OCI-LY1 (cell line): Measurements from ENCODE around the gene DDIT4.

Source experiments
- EZH2 ChIP-seq: fragments of 200-600 bp; sonication (generic), shearing (Covaris generic); IDR thresholded peaks from 2 replicates; pipeline ENCODE4 v1.8.0; 2017; ENCODE audit warnings: borderline replicate concordance, mixed run types, mild to moderate bottlenecking, antibody characterized with exemption, low read length, moderate library complexity, mixed read lengths
- TF ChIP-seq, protein P1 (sequence below): fragments of 200-600 bp; sonication (generic), shearing (Covaris generic); IDR thresholded peaks from 2 replicates; pipeline ENCODE4 v1.5.1; 2017; ENCODE audit warnings: mild to moderate bottlenecking, antibody characterized with exemption, low read length, moderate library complexity, mixed read lengths

DNA sequence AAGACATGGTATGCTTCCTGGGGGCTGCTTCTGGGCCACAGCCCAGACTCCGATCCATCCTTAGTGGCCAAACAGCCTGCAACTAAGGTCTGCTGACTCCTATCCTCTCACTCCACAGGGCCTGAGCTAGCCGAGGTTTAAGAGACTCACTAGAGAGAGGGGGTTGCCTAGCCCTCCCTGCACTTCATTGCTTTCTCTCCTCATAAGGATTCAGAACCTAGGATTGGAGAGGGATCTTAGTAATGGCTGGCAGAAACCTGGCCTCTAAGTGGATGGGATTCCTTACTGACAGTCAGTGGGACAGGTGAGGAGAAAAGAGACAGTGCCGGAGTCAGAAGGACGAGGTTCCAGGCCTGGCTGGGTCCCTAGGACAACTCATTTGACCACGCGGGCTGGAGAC lies 8.2 kb upstream of the DDIT4 start:
- no peak for TF ChIP-seq EZH2
- TF ChIP-seq, protein P1, sequence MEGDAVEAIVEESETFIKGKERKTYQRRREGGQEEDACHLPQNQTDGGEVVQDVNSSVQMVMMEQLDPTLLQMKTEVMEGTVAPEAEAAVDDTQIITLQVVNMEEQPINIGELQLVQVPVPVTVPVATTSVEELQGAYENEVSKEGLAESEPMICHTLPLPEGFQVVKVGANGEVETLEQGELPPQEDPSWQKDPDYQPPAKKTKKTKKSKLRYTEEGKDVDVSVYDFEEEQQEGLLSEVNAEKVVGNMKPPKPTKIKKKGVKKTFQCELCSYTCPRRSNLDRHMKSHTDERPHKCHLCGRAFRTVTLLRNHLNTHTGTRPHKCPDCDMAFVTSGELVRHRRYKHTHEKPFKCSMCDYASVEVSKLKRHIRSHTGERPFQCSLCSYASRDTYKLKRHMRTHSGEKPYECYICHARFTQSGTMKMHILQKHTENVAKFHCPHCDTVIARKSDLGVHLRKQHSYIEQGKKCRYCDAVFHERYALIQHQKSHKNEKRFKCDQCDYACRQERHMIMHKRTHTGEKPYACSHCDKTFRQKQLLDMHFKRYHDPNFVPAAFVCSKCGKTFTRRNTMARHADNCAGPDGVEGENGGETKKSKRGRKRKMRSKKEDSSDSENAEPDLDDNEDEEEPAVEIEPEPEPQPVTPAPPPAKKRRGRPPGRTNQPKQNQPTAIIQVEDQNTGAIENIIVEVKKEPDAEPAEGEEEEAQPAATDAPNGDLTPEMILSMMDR: no peak
